ENCODE results near the gene GMPPB.
"Not testable (repeated sequence)": the region's sequence is repeated elsewhere in the genome, so short reads cannot be mapped to it uniquely, and the experiment has no call there.

GRCh38 chr3:49685103-49685502, 38.6 kb downstream of the GMPPB start:
- not testable (repeated sequence) for TF ChIP-seq POLR2A, POLR2AphosphoS5 (IDR thresholded peaks at IDR 0.05)
- TF ChIP-seq, protein P1, sequence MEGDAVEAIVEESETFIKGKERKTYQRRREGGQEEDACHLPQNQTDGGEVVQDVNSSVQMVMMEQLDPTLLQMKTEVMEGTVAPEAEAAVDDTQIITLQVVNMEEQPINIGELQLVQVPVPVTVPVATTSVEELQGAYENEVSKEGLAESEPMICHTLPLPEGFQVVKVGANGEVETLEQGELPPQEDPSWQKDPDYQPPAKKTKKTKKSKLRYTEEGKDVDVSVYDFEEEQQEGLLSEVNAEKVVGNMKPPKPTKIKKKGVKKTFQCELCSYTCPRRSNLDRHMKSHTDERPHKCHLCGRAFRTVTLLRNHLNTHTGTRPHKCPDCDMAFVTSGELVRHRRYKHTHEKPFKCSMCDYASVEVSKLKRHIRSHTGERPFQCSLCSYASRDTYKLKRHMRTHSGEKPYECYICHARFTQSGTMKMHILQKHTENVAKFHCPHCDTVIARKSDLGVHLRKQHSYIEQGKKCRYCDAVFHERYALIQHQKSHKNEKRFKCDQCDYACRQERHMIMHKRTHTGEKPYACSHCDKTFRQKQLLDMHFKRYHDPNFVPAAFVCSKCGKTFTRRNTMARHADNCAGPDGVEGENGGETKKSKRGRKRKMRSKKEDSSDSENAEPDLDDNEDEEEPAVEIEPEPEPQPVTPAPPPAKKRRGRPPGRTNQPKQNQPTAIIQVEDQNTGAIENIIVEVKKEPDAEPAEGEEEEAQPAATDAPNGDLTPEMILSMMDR (IDR thresholded peaks at IDR 0.05) = not testable (repeated sequence)
